ENCODE data around the gene BARHL1. TPM values are rescaled to one million over a fixed set of nuclear protein-coding genes. Genes with fewer than 3 reads are reported as not detected.

BARHL1 gene
- 0.01 TPM for polyA plus RNA-seq
- long read RNA-seq, donor 1 = 0 reads
- long read RNA-seq, donor 2 = 0 reads
- long read RNA-seq, donor 3 = 0 reads
- long read RNA-seq, donor 4 = 0 reads
- long read RNA-seq, donor 5 = 0 reads
- long read RNA-seq, donor 6 = 0 reads
- long read RNA-seq, donor 7 = 0 reads
- long read RNA-seq, donor 8 = 0 reads
- long read RNA-seq, donor 9 = 0 reads
- long read RNA-seq, donor 10 = 0 reads
- long read RNA-seq, donor 11 = 0 reads

GRCh38 chr9:132582276-132582785 lies at the start of gene BARHL1:
Gene BARHL1, plus strand, starts transcription at chr9:132582606. Its CDS starts 192 bp downstream, at chr9:132582798.
- Histone ChIP-seq H3K36me3 (ENCODE audit: control insufficient read depth, insufficient read depth, low read length) (no peaks in the 10 kb centered on the region), H3K27me3 (ENCODE audit: control insufficient read depth, insufficient read depth, low read length) (peaks cover 98% of the 10 kb centered on the region), H3K27ac (ENCODE audit: low read length) (no peak within 1 kb of the TSS), H3K4me3 (ENCODE audit: low read length) (no peak within 1 kb of the TSS), H3K9me3 (ENCODE audit: control insufficient read depth, low read depth, low read length) (peaks cover 24% of the 10 kb centered on the region), H3K4me1 (ENCODE audit: control insufficient read depth, insufficient read depth, low read length) (peaks cover 4% of the 10 kb centered on the region)
- no peak for DNase-seq
- no CpG with 5 or more reads among the region's 36 CpGs for WGBS (ENCODE audit: insufficient coverage, low lambda C conversion rate)

- H3K4me3 ChIP-seq (ENCODE audit: low read length) = no peak overlapping the region
- WGBS (ENCODE audit: insufficient coverage, low lambda C conversion rate) = no CpG with 5 or more reads among the region's 2 CpGs
- H3K27me3 ChIP-seq (ENCODE audit: control insufficient read depth, insufficient read depth, low read length) = peaks cover 13% of the 10 kb centered on the region
- no peak overlapping the region for H3K27ac ChIP-seq (ENCODE audit: low read length)
- H3K36me3 ChIP-seq (ENCODE audit: control insufficient read depth, insufficient read depth, low read length) = no peaks in the 10 kb centered on the region
- no peak for DNase-seq
- no peaks in the 10 kb centered on the region for H3K4me1 ChIP-seq (ENCODE audit: control insufficient read depth, insufficient read depth, low read length)
- H3K9me3 ChIP-seq (ENCODE audit: control insufficient read depth, low read depth, low read length) = peaks cover 8% of the 10 kb centered on the region
Observed at GRCh38 chr9:132534832-132535231, 47.6 kb upstream of the BARHL1 start.

GRCh38 chr9:132536124-132536523 lies 46.3 kb upstream of the BARHL1 start:
- Histone ChIP-seq H3K27me3 (ENCODE audit: control insufficient read depth, insufficient read depth, low read length) (peaks cover 12% of the 10 kb centered on the region), H3K4me1 (ENCODE audit: control insufficient read depth, insufficient read depth, low read length) (no peaks in the 10 kb centered on the region), H3K9me3 (ENCODE audit: control insufficient read depth, low read depth, low read length) (peaks cover 8% of the 10 kb centered on the region), H3K36me3 (ENCODE audit: control insufficient read depth, insufficient read depth, low read length) (no peaks in the 10 kb centered on the region), H3K27ac (ENCODE audit: low read length) (no peak overlapping the region), H3K4me3 (ENCODE audit: low read length) (no peak overlapping the region)
- no peak for DNase-seq
- WGBS (ENCODE audit: insufficient coverage, low lambda C conversion rate) = no CpG with 5 or more reads among the region's 1 CpG

GRCh38 chr9:132537352-132537751 lies 45.1 kb upstream of the BARHL1 start:
- Histone ChIP-seq H3K4me3 (ENCODE audit: low read length) (no peak overlapping the region), H3K27me3 (ENCODE audit: control insufficient read depth, insufficient read depth, low read length) (no peaks in the 10 kb centered on the region), H3K27ac (ENCODE audit: low read length) (no peak overlapping the region), H3K36me3 (ENCODE audit: control insufficient read depth, insufficient read depth, low read length) (no peaks in the 10 kb centered on the region), H3K4me1 (ENCODE audit: control insufficient read depth, insufficient read depth, low read length) (no peaks in the 10 kb centered on the region), H3K9me3 (ENCODE audit: control insufficient read depth, low read depth, low read length) (peaks cover 8% of the 10 kb centered on the region)
- no CpG with 5 or more reads among the region's 12 CpGs for WGBS (ENCODE audit: insufficient coverage, low lambda C conversion rate)
- no peak for DNase-seq

- no CpG with 5 or more reads among the region's 8 CpGs for WGBS (ENCODE audit: insufficient coverage, low lambda C conversion rate)
- Histone ChIP-seq H3K4me3 (ENCODE audit: low read length) (no peak overlapping the region), H3K4me1 (ENCODE audit: control insufficient read depth, insufficient read depth, low read length) (no peaks in the 10 kb centered on the region), H3K27ac (ENCODE audit: low read length) (no peak overlapping the region), H3K27me3 (ENCODE audit: control insufficient read depth, insufficient read depth, low read length) (peaks cover under 1% of the 10 kb centered on the region), H3K9me3 (ENCODE audit: control insufficient read depth, low read depth, low read length) (peaks cover 8% of the 10 kb centered on the region), H3K36me3 (ENCODE audit: control insufficient read depth, insufficient read depth, low read length) (no peaks in the 10 kb centered on the region)
- DNase-seq = peak; percentile 62 to 68
Observed at GRCh38 chr9:132538071-132538470, 44.3 kb upstream of the BARHL1 start.

GRCh38 chr9:132539096-132539495 lies 43.3 kb upstream of the BARHL1 start:
- no peaks in the 10 kb centered on the region for H3K36me3 ChIP-seq (ENCODE audit: control insufficient read depth, insufficient read depth, low read length)
- H3K27me3 ChIP-seq (ENCODE audit: control insufficient read depth, insufficient read depth, low read length) = peaks cover 10% of the 10 kb centered on the region
- no peak for DNase-seq
- H3K9me3 ChIP-seq (ENCODE audit: control insufficient read depth, low read depth, low read length) = peaks cover 8% of the 10 kb centered on the region
- no peak overlapping the region for H3K4me3 ChIP-seq (ENCODE audit: low read length)
- H3K4me1 ChIP-seq (ENCODE audit: control insufficient read depth, insufficient read depth, low read length) = no peaks in the 10 kb centered on the region
- WGBS (ENCODE audit: insufficient coverage, low lambda C conversion rate) = no CpG with 5 or more reads among the region's 7 CpGs
- no peak overlapping the region for H3K27ac ChIP-seq (ENCODE audit: low read length)

GRCh38 chr9:132541051-132541450 lies 41.4 kb upstream of the BARHL1 start:
- Histone ChIP-seq H3K9me3 (ENCODE audit: control insufficient read depth, low read depth, low read length) (peaks cover 4% of the 10 kb centered on the region), H3K27ac (ENCODE audit: low read length) (no peak overlapping the region), H3K36me3 (ENCODE audit: control insufficient read depth, insufficient read depth, low read length) (no peaks in the 10 kb centered on the region), H3K4me1 (ENCODE audit: control insufficient read depth, insufficient read depth, low read length) (peaks cover 3% of the 10 kb centered on the region), H3K4me3 (ENCODE audit: low read length) (no peak overlapping the region), H3K27me3 (ENCODE audit: control insufficient read depth, insufficient read depth, low read length) (peaks cover 27% of the 10 kb centered on the region)
- no peak for DNase-seq
- WGBS (ENCODE audit: insufficient coverage, low lambda C conversion rate) = no CpG with 5 or more reads among the region's 8 CpGs

- no CpG with 5 or more reads among the region's 19 CpGs for WGBS (ENCODE audit: insufficient coverage, low lambda C conversion rate)
- peaks cover 34% of the 10 kb centered on the region for H3K27me3 ChIP-seq (ENCODE audit: control insufficient read depth, insufficient read depth, low read length)
- no peak for DNase-seq
- peaks cover 12% of the 10 kb centered on the region for H3K4me1 ChIP-seq (ENCODE audit: control insufficient read depth, insufficient read depth, low read length)
- no peak overlapping the region for H3K27ac ChIP-seq (ENCODE audit: low read length)
- no peaks in the 10 kb centered on the region for H3K36me3 ChIP-seq (ENCODE audit: control insufficient read depth, insufficient read depth, low read length)
- no peak overlapping the region for H3K4me3 ChIP-seq (ENCODE audit: low read length)
- no peaks in the 10 kb centered on the region for H3K9me3 ChIP-seq (ENCODE audit: control insufficient read depth, low read depth, low read length)
Observed at GRCh38 chr9:132541870-132542830, 40.3 kb upstream of the BARHL1 start.

- peaks cover 13% of the 10 kb centered on the region for H3K4me1 ChIP-seq (ENCODE audit: control insufficient read depth, insufficient read depth, low read length)
- no peaks in the 10 kb centered on the region for H3K36me3 ChIP-seq (ENCODE audit: control insufficient read depth, insufficient read depth, low read length)
- no peak overlapping the region for H3K4me3 ChIP-seq (ENCODE audit: low read length)
- DNase-seq = no peak
- no peak overlapping the region for H3K27ac ChIP-seq (ENCODE audit: low read length)
- H3K9me3 ChIP-seq (ENCODE audit: control insufficient read depth, low read depth, low read length) = no peaks in the 10 kb centered on the region
- H3K27me3 ChIP-seq (ENCODE audit: control insufficient read depth, insufficient read depth, low read length) = peaks cover 41% of the 10 kb centered on the region
- WGBS (ENCODE audit: insufficient coverage, low lambda C conversion rate) = no CpG with 5 or more reads among the region's 4 CpGs
Observed at GRCh38 chr9:132543251-132543650, 39.2 kb upstream of the BARHL1 start.

- peaks cover 41% of the 10 kb centered on the region for H3K27me3 ChIP-seq (ENCODE audit: control insufficient read depth, insufficient read depth, low read length)
- H3K27ac ChIP-seq (ENCODE audit: low read length) = no peak overlapping the region
- H3K4me3 ChIP-seq (ENCODE audit: low read length) = no peak overlapping the region
- no CpG with 5 or more reads among the region's 21 CpGs for WGBS (ENCODE audit: insufficient coverage, low lambda C conversion rate)
- peaks cover 13% of the 10 kb centered on the region for H3K4me1 ChIP-seq (ENCODE audit: control insufficient read depth, insufficient read depth, low read length)
- H3K36me3 ChIP-seq (ENCODE audit: control insufficient read depth, insufficient read depth, low read length) = no peaks in the 10 kb centered on the region
- H3K9me3 ChIP-seq (ENCODE audit: control insufficient read depth, low read depth, low read length) = no peaks in the 10 kb centered on the region
- DNase-seq = no peak
Observed at GRCh38 chr9:132543960-132544359, 38.4 kb upstream of the BARHL1 start.

Measured in large intestine (tissue), 12 donors.